GM19239 (cell line): ENCODE data around the gene PLEKHH1.

Experiments
- DNase-seq: peaks from one replicate; pipeline ENCODE4 v3.0.0; 2011; ENCODE audit warnings: low spot score; ENCODE audit not compliant: insufficient read length
- FAIRE-seq: peaks from 2 replicates; lab custom pipeline; 2011; peaks lifted over from hg19 to GRCh38; lab: Jason Lieb, UNC

PLEKHH1 gene

DNA sequence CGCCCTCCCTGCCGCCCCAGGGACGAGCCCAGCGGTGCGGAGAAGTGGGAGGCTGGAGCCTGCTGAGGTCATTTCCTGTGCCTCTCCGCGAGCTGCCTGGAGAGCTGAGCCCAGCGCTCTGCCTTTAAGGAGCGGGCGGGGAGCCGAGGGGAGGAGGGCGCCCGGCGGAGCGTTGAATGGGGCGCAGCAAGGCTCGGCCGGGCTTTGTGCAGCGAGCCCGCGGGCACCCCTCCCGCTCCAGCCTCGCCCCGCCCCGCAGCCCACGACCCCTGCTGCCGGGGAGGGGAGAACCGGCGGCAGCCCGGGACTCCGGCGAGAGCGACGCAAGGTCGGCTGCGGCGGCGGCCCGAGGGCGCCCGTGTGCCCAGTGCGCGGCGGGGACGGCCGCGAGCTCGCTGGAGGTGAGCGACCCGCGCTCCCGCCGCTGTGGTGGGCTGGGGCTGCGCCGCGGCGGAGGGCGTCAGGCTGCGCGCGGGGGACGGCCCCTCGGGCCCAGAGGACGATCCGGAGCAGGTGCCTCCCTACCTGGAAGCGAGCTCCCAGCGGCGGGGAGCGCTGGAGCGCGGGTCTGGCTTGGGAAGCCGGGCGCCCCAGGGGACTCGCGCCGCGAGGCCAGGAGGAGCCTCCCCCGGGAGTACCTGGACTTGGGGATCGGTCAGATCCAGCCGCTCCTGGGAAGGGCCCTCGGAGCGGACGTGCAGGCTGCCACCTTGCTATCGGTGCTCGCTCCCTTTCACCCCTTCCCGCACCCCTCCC is at the start of gene PLEKHH1:
PLEKHH1 (plus strand) TSS at position 293 of the 756 bp plus-strand sequence. CDS start 8,578 bp downstream, outside the sequence.
- FAIRE-seq (no peak), DNase-seq (peak; percentile 68)

DNA sequence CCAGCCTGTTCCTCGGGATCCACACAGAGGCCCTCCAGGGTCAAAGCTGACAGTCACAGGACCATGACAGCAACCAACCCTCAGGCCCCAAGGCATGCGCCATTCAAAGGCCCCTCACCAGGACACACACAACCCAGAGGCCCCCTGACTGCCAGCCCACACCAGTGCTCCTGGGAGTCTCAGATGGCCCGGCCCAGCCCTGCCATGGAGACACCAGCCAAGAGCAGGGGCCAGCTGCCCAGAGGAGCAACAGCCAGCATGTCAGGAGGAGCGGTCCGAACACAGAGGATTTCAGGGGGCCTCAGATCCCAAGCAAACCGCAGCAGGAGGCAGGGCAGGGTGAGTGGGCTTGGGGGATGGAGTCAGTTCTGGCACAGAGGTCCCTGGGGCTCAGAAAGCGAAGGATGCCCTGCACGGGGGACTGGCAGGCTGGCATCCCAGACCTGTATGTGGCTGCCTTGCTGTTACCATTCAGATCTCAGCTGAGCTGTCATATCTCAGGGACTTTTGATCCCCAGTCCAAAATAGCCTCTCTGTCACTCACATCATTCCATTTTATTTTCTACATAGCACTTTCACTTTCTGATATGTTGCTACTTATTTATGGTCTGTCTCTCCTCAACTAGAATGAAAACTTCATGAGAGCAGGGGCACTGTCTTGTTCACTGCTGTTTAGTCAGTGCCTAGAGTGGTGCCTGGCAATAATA is 49.4 kb upstream of the PLEKHH1 start:
- FAIRE-seq: no peak
- no peak for DNase-seq

DNA sequence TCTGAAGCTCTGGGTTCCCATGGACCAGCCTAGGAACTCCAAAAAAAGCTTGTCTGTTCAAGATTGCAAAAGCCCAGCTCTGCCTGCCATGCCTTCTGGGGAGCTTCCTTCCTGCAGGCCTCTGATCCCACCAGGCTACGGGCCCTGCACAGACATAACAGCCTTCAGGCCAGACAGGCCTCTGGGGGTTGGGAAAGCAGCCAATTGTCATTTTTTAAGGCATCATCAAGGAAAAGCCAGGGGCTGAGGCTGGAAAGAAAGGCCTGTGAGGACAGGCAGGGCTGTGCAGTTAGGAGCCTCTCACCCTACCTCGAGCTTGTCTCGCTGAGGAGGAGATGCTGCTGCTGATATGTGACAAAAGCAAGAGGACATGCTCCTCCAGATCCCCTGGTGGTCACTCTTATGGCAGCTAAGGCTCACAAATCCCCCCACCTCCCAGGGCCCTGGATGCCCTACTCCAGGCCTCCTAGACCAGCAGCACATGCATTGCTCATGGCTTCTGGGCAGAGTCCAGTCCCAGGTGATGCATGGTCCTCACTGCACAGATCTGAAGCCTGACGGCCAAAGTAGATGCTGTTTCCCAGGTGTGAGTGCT is 47.5 kb upstream of the PLEKHH1 start:
- FAIRE-seq (no peak), DNase-seq (no peak)

DNA sequence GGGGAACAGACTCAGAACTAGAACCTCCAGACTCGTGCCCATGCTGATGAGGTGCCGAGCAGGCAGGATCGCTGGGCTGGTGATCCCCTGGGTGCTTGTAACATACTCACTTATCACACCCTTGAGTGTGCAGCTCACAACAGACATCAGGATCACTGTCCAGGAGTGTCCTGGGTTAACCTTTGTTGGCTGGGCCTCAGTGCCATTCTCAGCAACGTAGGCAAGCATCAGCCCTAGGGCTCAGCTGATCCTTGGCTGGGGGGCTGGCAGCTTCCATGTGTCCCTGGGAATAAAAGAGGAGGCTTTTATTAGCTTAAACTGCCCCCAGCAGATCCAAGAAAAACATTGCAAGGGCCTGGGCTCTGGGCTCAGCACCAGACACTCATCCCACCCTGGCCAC is 46.2 kb upstream of the PLEKHH1 start:
- DNase-seq (no peak), FAIRE-seq (no peak)

DNA sequence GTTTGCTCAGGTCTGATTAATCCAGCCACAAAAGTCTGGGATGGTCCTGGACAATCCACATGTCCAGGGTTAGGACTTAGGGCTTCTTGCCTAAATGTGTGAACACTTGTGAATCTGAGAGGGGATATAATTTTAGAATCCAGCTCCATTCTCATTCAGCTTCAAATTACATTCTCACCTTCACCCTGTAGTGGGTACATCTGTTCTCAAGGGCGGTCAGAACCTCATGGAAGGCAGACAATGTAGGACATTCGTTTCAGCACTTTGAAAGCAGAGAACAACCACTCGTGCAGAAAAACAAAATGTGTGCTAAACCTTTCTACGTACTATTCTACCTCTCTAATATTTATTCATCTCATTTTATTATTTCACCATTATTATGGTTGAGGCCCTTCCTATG is 45.8 kb upstream of the PLEKHH1 start:
- FAIRE-seq (no peak), DNase-seq (no peak)

DNA sequence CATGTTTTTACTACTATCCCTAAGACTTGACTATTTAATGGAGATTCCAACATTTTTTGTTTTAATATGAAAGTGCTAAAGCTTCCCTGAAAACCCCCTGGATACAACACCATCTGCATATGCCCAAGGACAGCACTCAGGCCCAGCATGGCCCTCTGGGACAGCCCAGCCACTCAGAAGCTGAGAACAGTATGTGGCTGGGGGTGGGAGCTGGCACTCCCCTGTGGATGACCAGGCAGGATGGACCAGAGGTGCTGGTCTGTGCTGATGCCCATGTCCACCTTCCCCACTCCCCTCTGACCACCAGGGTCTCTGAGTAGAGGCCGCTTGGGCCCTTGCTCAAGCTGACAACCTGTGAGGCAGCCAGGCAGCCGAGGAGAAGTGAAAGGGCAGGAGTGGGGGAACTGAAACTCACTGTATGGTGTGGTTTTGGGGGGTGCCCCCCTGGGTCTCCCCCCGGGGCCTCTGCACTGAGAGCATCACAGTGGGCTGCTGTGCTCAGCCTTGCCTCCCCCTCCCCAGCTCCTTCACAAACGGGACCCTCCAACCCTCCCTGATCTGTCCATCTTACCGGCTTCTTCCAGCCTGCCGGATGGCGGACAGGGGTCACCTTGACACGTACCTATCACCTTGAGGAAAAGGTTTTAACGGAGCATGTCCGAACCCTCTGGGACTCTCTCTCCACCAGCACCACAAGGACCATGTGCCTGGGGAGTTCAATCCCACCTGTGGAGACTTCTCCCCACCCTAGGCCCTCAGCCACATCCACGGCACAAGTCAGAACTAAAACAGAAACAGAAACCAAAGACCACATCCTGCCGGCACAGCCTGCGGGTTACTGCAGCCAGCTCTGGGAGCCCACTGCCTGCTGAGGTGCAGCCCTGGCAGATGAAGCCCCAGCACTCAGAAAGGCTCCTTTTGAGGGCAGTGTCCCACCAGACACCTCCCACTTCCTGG is 44.9 kb upstream of the PLEKHH1 start, which contains the start of gene TMEM229B:
TMEM229B (minus strand) TSS at position 785 of the 957 bp plus-strand sequence. CDS start 14,798 bp downstream, outside the sequence.
- DNase-seq (peak; percentile 91), FAIRE-seq (peak; percentile 97)

DNA sequence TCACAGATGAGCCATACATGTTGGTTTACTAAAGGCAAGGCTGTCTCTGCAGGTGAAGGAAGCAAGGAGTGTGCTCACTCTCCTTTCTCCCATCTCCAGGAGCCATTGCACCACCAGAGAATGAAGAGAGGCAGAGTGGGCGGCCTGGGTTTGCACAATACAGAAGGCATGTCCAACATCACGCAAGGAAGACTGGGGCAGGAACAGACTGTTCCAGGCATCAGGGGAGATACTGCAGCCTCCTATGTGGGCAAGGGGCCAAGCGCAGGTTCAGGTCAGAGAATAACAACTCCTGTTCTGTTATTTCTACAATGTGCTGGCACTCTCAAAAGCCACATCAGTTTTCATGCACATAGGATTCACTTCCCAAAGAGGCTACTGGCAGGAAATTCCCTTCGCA is 42.9 kb upstream of the PLEKHH1 start:
- FAIRE-seq: no peak
- DNase-seq: no peak

DNA sequence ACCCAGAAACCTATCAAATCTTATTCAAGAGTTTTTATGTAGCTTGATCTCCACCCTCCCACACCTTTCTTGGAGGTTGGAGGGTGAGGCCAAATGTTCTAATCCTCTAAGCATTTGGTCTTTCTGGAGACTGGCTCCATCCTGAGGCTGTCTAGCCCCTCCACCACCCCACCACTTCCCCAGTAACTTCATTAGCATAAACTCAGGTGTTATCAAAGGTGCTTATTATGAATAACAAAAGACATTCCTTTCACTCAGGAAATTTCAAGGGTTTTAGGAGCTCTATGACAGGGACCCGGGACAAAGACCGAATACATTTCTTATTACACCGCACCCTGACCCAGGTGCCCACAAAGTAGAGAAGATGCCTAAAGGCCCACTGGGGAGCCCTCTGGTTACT is 41.8 kb upstream of the PLEKHH1 start:
- DNase-seq: no peak
- no peak for FAIRE-seq

DNA sequence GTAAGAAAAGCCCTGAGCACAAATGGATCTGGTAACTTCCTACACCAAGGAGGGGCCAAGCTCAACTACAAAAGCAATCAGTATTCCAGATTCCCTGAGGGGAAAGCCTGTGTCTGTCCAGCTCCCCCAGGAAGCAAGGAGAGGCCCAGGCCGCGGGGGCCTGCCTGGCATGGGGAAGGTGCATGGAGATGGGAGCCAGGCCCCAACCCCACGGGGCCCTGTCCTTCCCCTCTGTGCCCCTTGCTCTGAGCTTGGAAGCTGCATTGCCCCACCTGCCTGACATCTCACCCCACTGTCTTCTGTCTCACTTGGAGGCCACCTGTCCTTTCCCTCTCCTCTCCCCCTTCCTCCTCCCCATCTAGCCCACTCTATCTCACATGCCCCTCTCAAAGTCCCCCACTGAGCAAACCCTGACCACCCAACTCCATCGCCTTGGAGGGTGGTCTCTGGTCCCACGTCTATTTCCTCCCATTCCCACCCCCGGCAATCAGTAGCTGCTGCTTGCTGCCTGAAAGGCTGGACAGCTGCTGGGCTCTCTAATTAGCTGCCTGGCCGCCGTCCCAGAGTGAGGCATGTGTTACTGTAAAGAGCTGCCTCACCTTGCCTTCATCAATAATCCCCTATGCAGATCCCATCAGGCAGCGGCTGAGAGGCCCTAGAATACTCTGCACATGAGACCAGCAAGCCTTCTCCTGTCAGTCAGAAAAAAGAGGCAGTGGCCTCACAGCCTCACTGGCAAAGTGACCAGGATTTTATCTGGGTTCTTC is 41.2 kb upstream of the PLEKHH1 start:
- DNase-seq: no peak
- FAIRE-seq: no peak

DNA sequence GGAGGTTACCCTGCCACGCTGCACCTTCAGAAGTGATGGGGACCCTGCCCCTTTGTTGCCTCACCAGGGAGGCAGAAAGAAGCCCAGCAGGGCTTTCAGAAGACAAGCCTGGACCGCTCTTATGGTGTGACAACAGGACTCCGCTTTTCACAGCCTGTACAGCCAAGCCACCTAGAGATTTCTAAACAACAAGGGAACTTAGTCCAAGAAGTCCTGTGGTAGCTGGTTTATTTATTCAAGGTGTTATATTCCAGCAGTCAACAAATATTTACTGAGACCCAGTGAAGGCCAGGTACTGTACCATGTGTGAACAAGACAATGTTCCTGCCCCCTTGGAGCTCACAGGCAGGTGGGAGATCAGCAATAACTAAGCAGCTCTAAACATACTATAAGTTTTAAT is 40.6 kb upstream of the PLEKHH1 start:
- no peak for FAIRE-seq
- DNase-seq: no peak

DNA sequence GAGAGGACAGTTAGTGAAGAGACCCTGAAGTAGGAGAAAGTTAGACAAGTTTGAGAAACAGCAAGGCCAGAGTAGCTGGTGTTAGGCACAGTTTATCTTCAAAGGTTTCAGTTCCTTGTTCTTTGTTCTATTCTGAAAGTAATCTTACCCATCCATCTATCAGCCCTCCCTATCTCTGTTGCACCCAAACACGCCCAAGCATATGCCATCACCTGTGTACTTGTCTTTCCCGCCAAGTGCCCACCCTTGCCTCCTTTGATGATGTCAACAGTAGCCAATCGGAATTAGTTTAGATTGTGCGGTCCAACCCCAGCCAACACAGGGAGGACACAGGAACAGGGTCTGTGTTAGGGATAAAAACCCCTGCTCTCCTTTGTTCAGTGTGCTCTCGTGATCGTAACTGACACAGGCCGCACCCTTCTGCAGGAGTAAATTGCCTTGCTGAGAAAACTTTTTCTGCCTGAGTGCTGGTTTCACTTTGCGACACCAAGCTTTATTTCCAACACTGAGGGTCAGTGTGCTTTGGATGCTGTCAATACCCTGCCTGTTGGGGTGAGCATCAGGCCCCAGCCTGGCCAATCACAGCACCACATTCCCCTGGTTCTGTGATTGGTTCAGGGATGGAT is 39.9 kb upstream of the PLEKHH1 start:
- FAIRE-seq: peak; percentile 76
- peak; percentile 40 for DNase-seq

DNA sequence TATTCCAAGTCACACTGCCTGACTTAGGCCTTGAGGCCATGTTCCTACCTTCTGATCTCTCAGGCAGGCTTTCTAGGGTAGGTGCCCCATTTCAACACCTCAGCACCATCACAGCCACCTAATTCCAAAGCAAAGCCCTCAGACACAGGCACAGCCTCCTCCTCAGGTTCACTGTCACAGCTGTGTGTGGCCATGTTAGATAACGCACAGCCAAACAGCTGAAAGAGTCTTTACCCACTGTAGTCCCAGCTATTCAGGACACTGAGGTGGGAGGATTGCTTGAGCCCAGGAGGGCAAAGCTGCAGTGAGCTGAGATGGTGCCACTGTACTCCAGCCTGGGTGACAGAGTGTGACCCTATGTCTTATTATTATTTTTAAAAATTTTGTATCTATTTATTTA is 37.3 kb upstream of the PLEKHH1 start:
- FAIRE-seq (no peak), DNase-seq (no peak)

DNA sequence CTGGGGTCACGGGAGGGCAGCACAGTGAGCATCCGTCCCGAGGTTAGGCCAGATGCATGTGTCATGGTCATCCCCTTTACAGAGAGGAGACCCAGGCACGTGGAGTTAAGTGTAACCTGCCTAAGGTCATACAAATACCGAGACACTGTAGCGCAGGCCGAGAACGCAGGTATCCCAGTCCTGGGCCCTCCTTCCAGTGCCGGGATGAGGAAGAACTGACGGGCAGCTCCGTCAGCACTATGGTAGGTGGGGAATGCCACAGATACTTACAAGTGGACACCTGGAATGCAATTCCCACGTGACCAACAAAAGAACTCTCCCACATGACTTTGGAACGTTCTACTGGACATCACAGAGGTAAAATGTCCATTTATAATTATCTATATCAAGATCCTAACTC is 35.9 kb upstream of the PLEKHH1 start:
- FAIRE-seq: no peak
- no peak for DNase-seq

DNA sequence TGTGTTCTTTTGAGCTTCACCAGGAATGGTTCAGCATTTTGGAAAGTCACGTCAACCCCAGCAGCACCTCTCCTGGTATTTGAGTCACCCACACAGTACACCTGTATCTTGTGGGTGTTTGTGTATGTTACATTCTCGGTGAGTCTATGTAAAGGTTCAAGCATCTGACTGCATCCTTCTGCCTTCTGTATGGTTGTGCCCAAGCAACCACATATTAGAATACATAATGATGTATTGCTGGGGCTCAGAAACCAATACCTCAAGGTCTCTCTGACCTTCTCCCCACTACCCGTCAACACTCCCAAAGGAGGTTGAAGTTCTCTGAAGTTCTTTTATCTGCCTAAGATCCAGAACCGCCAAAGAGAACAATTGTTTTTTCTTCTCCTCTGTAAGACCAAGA is 35.4 kb upstream of the PLEKHH1 start:
- DNase-seq (no peak), FAIRE-seq (no peak)

DNA sequence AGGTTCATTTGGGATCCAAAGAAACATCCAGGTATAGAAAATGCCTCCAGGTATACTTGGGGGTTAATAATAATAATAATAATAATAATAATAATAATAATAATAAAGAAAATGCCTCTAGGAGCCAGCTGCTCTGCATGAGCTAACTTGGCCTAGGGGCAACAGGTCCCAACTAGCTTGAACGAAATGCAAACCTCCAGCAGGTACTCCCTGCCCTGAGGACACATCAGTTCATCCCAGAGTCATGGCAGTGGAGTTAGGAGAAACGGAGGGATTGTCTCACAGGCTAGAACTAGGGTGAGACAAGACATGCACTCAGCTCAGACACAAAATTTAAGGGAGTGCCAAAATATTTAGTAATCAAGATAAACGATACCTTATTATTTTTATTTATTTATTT is 32.1 kb upstream of the PLEKHH1 start:
- no peak for FAIRE-seq

DNA sequence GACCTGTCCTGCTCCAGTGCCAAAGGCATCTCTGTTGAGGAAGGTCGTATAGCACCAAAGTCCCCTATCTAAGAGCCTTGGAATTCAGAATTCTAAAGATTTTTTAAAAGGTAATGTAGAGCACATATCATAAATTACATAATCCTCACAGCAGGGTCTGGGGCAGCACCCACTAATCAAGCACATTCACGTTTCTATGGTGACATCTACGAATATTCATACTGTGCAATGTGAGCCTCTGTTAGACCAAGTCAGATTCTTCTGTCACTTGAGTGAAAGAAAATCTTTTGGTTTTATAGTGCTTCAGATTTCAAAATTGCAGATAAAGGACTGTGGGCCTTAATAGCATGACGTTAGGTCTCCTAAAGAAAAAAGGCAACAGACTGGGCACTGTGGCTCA is 31.4 kb upstream of the PLEKHH1 start:
- no peak for FAIRE-seq
- no peak for DNase-seq

More for the DNA sequence above, 32.1 kb upstream of the PLEKHH1 start:
- no peak for DNase-seq

DNA sequence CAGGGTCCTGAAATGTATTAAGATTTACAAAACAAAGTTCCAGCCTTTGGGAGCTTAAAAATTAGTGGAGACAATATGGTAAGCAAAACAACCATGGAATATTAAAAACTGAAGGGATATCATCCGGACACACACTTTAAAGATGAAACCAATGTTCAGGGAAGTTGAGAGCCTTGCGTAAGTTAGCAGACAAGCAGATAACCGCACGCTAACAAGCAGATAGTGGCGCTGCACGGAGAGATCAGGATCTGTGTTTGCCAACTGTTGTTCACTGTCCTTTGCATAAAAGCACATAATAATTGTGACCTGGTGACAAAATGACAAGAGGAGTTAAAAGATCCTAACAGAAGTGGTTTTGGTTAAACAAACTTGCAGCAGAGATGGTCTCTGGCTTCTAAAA is 30.2 kb upstream of the PLEKHH1 start:
- DNase-seq: no peak
- no peak for FAIRE-seq

DNA sequence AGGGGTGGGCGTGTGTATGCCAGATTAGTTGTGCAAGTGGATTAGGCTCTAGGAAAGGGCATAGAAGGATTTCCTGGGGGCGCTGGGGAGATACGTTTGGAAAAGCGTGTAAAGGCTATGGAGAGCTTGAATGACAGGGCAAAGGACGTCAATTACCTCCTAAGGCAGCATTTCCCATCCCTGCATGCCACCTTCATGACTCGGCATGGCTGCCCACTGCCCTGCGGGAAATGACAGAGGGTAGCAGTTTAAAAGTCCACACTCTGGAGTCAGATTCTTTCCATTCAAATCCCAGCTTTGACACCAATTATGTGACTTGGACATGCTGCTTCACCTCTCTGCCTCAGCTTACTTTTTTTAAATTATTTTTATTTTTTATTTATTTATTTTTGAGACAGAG is 29.8 kb upstream of the PLEKHH1 start:
- no peak for FAIRE-seq
- no peak for DNase-seq

DNA sequence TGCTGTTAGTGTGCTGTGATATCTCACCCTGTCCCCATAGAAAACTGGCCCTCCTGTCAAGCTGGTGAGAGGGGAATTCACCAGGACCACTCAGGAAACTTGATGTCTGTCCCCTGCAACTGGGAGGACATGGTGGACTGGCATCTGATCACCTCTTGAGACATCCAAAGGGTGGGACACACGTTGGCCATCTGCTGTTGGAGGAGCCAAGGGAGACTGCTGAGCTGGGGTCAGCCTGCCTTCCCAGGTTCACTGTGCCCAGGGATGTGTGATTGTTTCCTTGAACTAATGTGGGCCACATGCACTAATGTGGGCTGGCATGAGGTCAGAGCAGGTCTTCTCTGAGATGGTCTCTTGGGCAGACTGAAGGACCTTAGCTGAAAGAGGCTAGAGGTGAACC is 27.8 kb upstream of the PLEKHH1 start:
- DNase-seq: no peak
- FAIRE-seq: no peak
